MM.1S (cell line): Measurements from ENCODE around the gene HGF.

Source experiments
- CTCF ChIP-seq: fragments of 300-600 bp; sonication (generic); IDR thresholded peaks from 2 replicates; pipeline ENCODE4 v1.5.1; 2016; ENCODE audit warnings: antibody characterized with exemption, low read length, mixed read lengths
- EZH2 ChIP-seq: fragments of 300-600 bp; sonication (generic); optimal IDR thresholded peaks from 2 replicates; pipeline ENCODE3; 2017; ENCODE audit warnings: low read depth, mild to moderate bottlenecking, antibody characterized with exemption, low read length, mixed read lengths
- EZH2phosphoT487 ChIP-seq: fragments of 300-600 bp; sonication (generic); IDR thresholded peaks from 2 replicates; pipeline ENCODE4 v1.6.1; 2018; ENCODE audit warnings: antibody characterized with exemption, low read length

GRCh38 chr7:81810476-81811155 is 40.8 kb upstream of the HGF start:
- TF ChIP-seq EZH2phosphoT487 (no peak), CTCF (no peak), EZH2 (no peak)
